CD4-positive, alpha-beta T cell treated with Interleukin-15 for 4 hours (primary cell): Measurements from ENCODE around the gene HOXB4.

Experiments used
- DNase-seq: peaks from one replicate; pipeline ENCODE4 v3.0.0-alpha.2; 2020; ENCODE audit warnings: low spot score

HOXB4 gene

DNA sequence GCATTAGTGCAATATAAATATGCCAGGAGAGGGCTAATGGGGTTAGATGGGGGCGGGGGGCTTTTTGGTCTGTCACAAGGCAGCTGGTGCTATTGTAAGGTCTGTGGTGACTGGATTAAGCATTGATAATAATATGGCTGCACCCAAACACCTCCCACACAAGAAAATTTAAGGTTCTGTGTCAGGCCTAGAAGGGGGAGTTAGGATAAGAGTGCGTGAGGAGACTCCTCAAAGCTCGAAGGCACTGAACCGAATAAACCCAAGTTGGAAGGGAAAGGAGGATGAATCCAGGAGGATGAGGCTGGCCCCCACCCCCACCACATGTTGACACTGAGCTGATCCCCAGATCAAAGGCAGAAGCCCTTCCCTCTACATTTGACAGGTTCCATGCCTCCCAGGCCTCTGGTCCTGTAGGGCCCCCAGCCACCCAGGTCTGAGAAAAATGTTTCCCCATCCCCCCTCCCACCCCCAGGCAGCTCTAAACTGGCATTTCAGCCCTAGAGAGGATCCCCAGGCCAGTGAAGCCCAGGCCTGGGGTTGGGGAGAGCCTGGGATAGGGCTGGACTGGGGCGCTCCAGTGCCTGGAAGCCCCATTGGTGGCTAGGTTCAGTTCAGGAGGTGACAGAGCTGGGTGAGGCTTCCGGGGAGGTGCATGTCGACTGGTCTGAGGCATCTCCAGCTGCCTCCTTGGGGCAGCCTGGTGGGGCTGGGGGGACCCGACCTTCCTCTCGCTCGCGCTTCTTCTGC lies 49.0 kb downstream of the HOXB4 start:
- DNase-seq: no peak

DNA sequence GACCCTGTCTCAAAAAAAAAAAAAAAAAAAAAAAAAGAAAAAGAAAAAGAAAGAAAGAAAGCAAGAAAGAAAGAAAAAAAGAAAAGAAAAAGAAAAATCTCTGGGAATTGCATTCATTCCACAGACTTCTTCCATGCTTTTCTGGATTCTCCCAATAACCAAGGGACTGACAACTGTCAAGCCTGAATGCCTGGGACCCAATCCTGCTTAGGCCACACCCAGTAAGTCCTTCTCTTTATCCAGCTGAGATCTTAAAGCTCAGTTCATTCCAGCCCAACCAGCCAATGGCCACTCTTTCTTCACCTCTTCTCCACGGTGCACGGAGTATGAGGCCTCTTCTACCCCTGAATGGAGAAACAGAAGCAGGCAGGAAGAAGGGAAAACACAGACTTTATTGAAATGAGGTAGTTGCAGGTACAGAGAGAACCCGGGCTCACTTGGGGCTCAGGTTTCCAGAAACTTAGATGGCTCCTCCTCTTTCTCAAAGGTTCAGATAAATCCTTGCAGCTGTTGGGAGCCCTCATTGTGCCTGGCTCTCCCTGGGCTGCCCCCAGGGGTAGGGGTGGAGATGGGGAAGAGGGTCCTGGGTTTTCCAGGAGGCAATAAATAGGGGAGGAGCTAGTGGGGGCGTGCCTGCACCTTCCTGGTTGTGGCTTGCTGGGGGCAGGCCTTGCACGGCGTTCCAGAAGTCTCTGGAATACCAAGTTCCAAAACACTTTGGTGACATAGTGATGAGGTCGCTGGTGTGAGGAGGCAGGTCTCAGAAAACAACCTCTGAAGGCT lies 49.8 kb downstream of the HOXB4 start:
- no peak for DNase-seq

DNA sequence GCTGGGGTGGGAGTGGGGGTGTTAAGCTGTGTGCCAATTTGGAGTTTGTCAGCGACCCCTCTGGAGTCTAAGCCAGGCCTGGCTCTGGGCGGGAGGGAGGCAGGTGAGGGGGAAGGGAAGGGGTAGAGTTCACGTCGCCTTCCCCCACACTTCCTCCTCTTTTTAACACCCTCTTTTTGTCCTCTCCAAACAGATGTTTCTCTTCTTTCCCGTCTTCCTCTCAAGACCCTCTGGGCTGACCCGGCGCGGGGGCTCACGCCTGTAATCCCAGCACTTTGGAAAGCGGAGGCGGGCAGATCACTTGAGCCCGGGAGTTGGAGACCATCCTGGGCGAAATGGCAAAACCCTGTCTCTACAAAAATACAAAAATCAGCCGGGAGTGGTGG lies 50.6 kb downstream of the HOXB4 start:
- no peak for DNase-seq

DNA sequence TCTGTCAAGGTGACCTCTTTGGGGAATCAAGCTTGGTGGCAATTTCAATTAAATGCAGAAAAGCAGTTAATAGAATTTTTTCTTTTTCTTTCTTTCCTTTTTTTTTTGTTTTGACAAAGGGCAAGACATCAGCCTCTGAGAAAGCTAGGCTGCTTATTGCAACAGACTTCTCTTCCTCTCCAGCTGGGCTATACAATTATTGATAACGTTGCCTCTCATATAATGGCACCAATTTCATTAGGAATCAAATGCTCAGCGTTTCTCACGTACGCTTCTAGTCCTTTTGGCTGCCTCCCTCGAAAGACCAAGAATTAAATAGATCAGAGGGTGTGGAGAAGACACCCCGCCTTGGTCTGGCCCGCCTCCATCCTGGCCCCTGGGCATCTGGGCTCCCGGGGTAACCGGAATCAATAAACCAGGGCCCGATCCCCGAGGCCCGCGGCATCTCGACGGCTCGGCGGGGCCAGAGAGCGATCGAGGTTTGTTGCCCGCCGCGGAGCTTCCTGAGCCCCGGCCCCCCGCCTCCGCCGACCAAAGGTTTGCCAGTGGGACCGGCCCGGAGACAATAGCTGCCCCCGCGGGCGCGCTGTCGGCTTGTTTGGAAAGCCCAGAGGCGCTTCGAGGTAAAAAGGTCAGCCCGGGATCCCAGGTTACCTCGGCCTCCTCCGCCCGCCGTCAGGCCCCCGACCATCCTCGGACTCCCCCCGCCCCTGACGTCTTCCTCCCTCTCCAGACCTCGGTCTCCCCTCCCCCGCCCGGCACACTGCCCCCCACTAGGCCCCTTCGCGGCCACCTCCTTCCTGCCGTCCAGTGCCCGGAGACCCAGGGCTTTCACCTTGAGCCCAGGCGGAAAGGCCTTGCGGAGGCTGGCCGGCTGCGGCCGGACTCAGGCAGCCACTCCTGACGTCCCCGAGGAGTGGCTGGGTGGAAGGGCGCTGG lies 51.3 kb downstream of the HOXB4 start:
- no peak for DNase-seq
